Stimulated activated naive CD4-positive, alpha-beta T cell treated with Interleukin-2 at 50 U/mL for 16 hours (primary cell): ENCODE data around the gene TSEN34.

Experiments used
- DNase-seq: peaks from one replicate; lab custom pipeline; 2025; lab: John Stamatoyannopoulos, UW

TSEN34 gene

DNA sequence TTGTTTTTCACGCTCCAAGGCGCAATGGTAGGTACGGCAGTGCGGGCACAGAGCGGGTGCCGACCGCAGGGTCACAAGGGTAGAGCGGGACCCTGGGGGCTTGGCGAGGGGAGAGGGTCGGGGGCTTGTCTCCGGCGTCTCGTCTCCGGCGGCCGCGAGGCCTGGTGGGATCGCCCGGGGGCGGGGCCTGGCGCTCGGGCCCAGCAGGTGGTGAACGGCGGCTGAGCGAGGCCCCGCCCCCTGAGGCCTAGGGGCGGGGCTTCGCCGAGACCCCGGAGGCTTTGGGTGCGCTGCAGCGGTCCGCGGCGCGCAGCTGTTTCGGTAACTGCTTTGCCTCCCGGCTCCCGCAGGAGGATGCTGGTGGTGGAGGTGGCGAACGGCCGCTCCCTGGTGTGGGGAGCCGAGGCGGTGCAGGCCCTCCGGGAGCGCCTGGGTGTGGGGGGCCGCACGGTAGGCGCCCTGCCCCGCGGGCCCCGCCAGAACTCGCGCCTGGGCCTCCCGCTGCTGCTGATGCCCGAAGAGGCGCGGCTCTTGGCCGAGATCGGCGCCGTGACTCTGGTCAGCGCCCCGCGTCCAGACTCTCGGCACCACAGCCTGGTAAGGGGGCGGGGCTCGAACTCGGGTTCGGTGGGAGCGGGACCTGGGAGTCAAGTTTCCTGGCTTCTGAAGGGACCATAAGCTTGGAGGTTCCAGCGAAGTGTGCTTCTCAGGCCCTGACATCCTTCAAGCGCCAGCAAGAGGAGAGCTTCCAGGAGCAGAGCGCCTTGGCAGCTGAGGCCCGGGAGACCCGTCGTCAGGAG is at the start of gene TSEN34:
Gene TSEN34, plus strand, starts transcription at position 298 of the 800 bp plus-strand sequence. Its CDS starts 57 bp downstream, at position 355.
- DNase-seq = peak; percentile 91

DNA sequence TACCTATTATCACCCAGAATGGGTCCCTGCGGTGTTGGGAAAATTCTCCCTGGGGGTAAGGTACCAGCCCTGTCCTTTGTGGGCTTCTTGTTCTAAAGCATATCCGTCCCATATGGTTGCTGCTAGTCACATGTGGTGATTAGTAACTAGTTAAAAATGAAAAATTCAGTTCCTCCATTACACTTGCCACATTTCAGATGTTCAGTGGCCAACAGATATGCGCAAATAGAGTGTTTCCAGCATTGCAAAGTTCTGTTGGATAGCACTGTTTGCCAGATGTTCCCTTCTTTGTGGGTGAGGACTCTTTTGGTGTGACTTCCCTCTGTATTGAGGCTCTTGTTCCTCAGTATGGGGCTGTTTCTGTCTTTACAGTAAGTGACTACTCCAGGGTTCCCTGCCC is 49.8 kb upstream of the TSEN34 start:
- no peak for DNase-seq

DNA sequence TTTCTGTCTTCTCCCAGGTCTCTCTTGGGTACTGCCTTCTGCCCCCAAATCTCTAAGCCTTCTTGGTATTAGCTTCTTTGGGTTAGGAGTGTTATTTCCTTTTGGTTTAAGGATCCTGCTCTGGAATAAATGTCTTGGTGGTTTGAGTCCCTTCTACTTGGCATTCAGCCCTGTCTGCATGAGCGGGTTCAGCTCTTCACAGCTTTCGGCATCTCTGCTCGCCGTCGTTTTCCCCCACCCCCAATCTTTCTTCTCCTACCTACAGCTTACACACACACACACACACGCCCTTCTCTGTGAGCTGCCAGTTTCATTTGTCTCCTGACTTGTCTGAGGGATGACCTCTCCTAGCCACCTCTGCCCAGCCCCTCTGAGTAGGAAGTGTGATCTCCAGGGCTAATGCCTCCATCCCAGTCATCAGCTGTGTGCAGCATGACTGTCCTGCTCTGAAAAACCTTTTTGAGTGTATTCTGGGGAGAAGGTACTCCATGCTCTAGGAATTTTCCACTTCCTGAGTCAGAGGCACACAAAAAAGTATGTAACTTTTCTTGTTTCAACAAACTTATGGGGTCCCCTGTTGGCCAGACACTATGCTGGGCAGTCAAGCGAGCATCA is 48.8 kb upstream of the TSEN34 start:
- no peak for DNase-seq

DNA sequence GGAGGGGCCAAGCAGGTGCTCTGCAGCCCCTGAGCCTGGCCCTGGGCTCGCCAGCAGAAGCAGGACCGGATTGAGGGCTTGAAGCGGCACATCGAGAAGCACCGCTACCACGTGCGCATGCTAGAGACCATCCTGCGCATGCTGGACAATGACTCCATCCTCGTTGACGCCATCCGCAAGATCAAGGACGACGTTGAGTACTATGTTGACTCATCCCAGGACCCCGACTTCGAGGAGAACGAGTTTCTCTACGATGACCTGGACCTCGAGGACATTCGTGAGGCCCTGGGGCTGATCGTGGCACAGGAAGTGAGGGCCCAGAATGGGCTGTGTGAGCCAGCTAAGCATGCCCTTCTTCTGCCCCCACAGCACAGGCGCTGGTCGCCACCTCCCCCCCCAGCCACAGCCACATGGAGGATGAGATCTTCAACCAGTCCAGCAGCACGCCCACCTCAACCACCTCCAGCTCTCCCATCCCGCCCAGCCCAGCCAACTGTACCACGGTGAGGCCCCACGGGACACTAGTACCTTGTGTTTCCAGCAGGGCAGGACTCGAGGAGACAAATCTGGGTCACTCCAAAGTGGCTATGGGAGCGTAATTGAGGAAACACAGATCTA is 45.5 kb upstream of the TSEN34 start:
- DNase-seq = no peak

DNA sequence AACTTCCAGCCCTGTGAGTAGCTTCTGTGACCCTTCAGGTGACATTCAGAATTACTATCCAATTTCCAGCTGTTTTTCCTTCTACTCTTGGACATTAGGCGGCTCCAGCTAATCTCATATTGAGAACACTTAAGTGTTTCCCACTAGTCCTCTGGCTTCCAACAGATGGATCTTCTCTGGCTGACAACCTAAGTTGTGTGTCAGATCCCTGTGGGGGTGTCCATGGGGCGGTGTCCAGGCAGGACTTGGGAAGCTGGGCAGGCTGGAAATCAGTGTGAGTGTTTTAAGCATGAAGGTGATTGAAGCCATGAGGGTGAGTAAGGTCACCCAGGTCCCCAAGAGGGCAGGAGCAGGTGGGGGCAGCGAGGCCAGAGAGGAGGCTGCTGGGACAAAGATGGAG is 43.4 kb upstream of the TSEN34 start:
- no peak for DNase-seq

DNA sequence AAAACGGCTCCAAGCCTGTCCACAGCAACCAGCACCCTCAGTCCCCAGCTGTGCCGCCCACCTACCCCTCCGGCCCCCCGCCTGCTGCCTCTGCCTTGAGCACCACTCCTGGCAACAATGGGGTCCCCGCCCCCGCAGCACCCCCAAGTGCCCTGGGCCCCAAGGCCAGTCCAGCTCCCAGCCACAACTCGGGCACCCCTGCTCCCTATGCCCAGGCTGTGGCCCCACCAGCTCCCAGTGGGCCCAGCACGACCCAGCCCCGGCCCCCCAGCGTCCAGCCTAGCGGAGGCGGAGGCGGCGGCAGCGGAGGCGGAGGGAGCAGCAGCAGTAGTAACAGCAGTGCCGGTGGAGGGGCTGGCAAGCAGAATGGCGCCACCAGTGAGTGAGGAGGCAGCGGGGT is 43.0 kb upstream of the TSEN34 start:
- DNase-seq = no peak

DNA sequence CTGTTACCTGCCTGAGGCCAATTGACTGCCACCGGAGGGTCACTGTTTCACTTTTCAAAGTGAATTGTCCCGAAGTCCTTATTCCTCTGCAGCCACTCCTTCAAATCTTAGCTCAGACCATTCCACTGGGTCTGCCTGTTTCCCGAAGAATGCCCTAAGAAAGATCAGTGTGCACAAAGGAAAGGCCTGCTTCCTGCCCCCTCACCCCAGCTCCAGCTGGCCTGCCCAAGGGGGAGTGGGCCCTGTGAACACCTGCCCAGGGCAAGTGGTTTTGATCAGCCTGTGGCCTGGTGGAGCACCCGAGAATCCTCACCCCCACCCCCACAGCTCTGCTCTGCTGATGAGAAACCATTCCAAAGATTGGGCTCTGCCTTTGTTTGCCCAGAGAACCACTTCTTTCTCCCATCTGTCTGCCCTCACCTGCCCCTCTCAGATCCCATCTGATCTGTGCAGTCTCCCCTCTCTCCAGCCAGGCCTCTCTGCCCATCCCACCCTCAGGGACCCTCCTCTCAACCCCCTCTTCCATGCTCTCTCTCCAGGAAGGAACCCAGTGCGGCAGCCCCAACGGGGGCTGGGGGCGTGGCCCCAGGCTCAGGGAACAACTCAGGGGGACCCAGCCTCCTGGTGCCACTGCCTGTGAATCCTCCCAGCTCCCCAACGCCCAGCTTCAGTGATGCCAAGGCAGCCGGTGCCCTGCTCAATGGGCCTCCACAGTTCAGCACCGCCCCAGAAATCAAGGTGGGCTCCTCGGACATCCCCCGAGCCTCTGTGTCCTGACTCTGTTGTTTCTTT is 41.9 kb upstream of the TSEN34 start:
- no peak for DNase-seq

DNA sequence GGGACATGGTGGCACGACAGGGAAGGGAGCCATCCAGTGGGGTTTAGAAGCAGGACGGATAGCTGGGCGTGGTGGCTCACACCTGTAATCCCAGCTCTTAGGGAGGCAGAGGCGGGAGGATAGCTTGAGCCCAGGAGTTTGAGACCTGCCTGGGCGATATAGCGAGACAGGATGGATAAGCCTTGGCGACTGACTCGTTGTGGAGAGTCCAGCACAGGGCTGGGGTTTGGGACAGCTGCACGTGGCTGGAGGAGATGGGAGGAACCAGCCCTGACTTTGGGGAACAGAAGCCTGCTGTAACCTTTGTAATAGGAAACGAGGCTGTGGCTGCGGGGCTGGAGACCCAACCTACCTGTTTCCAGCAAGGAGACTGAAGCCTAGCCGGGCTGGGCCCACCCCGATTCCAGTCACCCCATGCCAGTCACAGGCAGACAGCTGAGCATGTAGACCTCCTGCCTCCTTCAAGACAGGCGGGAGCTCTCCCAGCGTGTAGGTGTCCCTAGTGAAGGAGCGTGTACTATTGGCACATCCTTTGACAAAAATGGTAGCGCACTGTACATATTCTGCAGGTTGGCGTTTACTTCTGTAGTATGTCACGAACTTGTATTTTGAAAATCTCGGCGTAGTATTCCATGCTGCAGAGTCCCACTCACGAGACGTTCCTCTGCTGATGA is 39.6 kb upstream of the TSEN34 start:
- DNase-seq = no peak

DNA sequence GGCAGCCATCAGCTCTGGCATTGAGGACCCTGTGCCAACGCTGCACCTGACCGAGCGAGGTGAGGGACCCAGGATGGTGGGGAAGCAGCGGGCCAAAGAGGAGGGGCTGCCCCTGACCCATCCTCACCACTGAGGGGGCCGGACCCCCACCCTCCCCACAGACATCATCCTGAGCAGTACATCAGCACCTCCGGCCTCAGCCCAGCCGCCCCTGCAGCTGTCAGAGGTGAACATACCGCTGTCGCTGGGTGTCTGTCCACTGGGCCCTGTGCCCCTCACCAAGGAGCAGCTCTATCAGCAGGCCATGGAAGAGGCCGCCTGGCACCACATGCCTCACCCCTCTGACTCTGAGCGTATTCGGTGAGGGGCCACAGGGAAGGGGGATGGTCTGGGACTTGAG is 38.8 kb upstream of the TSEN34 start:
- DNase-seq = no peak

DNA sequence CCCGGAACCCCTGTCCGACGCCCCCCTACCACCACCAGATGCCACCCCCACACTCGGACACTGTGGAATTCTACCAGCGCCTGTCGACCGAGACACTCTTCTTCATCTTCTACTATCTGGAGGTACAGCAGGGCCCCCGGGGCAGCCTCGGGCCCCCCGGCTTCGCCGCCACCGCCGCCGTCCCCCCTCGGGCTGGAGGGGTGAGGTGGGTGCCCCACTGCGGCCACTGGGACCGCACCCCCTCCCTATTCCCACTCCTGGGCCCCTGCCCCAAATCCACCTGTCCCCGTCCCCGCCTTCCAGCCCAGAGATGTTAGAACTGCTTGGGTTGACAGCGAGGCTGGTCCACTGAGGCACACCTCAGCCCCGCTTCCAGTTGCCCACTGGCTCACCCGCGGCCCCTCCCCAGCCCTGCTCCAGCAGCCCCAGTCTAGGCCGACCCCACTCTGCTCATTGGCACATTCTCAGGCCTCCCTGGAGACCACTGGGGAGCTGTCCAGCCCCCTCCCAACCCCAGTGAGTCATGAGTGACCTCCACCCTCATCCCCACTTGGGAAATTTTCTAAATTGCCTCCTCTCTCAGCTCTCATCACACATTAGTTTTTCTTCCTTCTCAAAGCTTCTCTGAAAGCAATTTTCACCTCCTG is 38.1 kb upstream of the TSEN34 start:
- no peak for DNase-seq

DNA sequence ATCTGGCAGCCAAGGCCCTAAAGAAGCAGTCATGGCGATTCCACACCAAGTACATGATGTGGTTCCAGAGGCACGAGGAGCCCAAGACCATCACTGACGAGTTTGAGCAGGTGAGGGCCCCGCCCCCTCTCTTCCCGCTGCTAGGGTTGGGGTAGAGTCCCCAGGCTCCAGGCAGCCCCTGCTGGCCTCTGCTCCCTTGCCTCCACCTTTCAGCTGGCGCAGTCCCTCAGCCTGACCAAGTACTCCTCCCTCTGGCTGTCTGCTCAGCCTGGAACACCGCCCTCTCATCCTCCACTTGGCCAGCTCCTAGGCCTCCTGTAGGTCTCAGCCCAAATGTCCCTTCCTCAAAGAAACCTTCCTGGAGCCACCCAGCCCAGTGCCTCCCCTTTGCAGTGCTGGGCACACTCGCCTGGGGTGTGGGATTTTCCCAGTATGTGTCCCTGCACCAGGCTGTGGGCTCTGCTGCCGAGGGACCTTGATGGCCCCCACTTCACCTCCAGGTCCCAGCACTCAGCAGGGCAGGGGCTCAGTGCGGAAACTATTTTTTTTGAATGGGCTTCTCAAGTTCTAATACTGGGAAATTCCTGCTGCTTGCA is 37.3 kb upstream of the TSEN34 start:
- DNase-seq = no peak

DNA sequence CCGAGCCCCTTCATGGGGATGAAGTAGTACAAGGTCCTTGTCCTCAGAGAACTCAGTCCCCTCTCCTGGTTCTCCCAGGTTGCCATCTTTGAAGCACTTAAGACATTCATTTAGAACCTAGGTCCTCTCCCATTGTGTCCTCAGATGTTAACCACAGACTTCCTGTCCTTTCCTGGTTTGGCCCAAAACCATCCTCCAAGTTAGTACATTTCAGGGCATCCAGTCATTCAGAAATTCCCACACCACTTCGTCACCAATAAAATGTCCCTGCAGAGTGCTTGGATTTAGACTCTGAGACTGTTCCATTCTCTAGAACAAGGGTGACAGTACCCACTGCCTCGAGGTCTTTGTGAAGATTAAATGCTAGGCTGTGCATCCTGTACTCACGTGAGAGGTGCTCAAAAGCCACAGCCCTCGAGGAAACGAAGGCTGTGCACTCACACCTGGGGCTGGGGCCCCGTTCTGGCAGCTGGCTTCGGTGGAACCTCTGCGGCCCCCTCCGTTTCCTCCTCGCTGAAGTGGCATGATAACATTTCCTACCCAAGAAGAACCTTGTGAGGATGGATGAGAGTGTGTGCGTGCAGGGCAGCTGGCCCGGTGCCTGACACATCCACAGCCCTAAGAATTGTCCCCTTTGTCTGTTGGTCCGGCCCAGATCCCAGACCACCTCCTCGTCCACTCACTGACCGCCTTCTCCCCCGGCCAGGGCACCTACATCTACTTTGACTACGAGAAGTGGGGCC is 36.3 kb upstream of the TSEN34 start:
- DNase-seq = no peak

DNA sequence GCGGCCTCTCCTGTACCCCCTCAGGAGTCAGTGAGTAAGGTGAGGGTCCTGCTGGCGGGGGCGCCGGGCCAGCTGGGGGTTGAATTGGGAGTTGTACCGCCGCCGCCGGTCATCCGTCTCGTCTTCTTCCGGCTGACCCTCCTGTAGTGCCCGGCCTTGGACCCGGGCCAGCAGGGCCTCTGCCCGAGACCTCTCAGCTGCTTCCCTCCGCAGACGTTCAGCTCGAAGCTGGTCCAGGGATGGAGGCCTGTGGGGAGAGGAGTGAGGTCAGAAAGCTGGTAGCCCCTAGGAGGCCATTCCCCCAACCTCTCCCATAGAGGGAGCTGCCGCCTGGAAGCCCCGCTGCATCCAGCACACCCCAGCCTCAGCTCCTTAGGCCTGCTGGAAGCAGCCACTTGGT is 35.4 kb upstream of the TSEN34 start:
- no peak for DNase-seq

DNA sequence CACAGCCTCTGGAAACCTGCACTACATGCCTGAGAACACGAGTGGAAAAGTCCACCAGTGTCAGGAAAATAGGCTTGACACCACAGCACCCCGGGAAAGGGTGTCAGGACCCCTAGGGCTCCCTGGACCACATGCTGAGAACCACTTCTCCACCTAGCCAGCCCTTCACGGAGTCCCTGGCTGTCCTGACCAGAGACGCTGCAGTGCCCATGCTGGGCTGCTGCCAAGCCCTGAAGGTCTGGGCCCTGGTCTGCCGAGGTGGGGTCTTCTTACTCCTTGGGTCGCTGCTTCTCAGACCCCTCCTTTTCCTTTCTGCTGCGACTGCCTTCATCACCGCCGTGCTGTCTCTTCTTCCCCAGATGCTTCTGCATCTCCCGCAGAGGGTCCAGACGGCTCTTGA is 34.6 kb upstream of the TSEN34 start:
- no peak for DNase-seq

DNA sequence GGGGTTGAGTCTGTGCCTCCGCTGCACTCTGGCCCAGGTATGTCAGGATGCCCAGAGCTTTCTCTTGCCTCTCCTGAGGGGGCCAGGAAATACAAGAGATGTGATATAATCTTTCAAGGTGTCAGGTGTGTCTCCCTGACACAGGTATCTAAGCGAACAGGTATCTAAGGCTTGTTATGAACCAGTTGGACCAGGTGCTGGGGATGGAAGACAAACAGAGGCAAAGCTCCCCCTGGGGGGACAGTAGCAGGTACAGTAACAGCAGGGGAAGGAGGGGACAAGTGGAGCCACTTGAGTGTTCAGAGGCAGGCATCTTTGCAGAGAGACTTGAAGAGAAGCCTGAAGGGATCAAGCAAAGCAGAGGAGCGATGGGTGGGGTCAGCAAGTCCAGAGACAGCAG is 34.2 kb upstream of the TSEN34 start:
- DNase-seq = no peak

DNA sequence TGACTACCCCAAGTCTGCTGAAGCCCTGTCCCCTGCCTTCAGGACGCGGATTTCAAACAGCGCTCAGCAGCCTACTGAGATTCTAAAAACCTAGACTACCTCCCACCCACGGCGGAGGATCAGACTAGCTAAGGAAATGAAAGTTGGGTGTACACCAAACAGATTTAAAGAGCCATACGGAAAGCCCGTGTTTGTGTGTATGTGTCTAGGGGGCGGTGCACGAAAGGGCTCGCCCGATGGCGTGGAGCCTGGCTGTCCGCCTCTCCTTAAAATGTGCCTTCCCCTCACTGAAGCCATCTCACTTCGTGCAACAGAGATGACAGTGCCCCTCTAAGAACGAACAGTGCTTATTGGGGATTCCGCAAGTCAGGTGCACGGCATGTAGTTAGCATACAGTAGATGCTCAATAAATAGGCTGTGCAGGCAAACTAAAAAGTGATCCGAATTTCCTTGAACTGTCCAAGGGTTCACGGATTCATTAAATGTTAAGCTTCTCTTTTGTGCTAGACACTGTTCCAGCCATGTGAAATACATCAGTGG is 32.2 kb upstream of the TSEN34 start:
- peak; percentile 24 for DNase-seq

DNA sequence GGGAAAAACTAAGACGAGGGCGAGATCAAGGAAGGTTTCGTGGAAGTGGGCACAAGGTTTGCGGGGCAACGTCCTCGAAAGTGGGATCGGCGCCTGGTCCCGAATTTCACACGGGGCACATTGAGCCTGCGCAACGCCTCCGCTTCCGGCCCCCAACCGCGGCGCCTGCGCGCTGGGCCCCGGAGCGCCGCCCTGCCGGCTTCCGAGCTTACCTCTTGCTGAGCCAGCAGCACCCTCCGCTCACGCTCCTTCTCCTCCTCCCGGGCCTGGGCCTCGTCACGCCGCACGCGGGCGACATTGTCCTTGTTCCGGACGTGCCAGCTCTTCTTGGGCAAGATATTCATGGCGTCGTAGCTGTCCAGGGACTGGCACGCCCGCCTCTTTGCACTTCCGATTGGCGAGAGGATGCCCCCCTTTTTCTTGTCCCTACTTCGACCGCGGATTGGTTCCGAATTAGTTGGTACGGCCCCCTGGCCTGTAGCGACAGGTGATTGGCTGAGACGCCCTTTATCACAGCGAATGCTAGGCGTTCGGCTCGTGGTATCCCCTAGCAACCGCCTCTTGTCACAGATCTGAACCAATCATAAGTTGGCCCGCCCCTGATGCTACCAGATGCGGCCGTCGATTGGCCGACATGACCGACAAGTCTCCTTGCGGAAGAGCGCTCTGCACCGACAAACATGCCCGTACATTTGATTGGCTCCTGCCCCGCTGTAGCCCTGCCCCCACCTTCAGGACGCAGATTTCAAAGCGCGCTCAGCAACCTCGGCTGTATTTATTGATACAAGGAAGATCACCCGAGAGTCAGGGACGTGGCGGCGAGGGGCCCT is 31.5 kb upstream of the TSEN34 start, which contains the start of gene LENG1:
Gene LENG1, minus strand, starts transcription at position 370 of the 830 bp plus-strand sequence. Its CDS starts 26 bp downstream, at position 344.
- peak; percentile 100 for DNase-seq

DNA sequence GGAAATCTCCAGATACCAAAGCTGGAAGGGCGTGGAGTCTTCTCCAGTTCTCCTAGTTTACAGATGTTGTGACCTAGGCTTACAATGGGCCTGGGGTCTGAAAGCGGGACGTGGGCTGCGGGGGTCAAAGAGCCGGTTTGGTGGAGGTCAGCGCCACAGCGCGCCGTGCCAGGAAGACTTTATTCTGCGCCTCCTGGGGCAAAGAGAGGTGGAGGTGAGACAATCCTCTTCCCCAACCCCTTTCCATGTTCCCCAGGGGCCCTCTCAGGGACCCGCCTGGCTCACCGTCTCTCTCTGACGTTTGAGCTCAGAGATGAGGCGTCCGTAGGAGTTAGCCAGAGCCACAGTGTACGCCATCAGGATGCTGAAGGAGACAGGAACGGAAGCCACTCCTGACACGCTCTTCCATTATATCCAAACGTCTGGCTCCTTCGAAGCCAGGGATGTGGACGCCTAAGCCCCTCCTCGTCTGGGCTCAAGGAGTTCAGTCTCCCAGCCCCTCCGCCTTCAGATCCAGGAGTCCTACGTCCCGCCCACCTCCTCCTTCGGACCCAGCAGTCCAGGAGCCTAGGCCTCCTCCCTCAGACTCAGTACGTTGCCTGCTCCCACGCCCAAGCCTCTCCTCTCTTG is 30.8 kb upstream of the TSEN34 start:
- DNase-seq = no peak
